Activated effector memory CD4-positive, alpha-beta T cell treated with anti-CD3 and anti-CD28 coated beads, Interleukin-2, amount 50 U/mL, for 16 hours (primary cell): ENCODE data around the gene C4B.
"Not testable (repeated sequence)": the region's sequence is repeated elsewhere in the genome, so short reads cannot be mapped to it uniquely, and the experiment has no call there.

Experiments used
- DNase-seq: peaks from one replicate; pipeline ENCODE4 v3.0.0-alpha.2; 2020

C4B gene

DNA sequence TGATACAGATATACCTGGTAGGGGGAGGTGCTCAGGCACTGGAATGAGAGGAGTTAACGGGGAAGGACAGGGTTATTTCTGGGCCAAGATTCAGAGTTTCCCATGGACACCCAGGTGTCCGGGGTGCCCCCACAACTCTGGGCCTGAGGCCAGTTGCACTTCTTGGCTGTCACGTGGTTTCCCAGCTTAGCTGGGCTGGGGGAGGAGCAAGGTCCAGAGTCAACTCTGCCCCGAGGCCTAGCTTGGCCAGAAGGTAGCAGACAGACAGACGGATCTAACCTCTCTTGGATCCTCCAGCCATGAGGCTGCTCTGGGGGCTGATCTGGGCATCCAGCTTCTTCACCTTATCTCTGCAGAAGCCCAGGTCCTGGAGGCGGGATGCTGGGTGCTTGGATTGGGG, at the start of gene C4B:
TSS of gene C4B (plus strand) at position 249 of the 400 bp plus-strand sequence. CDS start at position 300, 51 bp downstream.
- not testable (repeated sequence) for DNase-seq

DNA sequence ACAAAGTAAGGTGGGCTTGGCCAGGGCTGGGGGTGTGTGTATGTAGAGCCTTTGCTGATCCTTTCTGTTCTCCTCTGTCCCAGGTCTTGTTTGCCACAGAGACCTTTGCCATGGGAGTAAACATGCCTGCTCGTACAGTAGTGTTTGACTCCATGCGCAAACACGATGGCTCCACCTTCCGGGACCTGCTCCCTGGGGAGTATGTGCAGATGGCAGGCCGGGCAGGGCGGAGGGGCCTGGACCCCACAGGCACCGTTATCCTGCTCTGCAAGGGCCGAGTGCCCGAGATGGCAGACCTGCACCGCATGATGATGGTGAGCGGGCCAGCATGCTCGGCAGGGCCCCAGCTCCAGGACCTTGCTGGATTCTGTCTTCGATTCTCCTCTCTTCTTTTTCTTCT, 48.9 kb upstream of the C4B start:
- no peak for DNase-seq

DNA sequence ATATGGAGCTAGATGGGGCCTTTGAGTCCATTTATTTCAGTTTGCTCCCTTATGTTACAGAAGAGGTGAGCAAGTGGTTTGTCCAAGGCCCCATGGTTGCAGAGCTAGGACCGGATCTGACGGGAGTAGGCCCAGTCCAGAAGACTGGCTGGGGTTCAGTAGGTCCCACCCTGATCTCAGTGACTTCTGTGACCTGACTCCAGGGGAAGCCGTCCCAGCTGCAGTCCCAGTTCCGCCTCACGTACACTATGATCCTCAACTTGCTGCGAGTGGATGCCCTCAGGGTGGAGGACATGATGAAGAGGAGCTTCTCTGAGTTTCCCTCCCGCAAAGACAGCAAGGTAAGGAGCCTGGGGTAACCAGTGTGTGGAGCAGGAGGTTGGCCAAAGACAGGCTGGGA, 48.1 kb upstream of the C4B start:
- no peak for DNase-seq

DNA sequence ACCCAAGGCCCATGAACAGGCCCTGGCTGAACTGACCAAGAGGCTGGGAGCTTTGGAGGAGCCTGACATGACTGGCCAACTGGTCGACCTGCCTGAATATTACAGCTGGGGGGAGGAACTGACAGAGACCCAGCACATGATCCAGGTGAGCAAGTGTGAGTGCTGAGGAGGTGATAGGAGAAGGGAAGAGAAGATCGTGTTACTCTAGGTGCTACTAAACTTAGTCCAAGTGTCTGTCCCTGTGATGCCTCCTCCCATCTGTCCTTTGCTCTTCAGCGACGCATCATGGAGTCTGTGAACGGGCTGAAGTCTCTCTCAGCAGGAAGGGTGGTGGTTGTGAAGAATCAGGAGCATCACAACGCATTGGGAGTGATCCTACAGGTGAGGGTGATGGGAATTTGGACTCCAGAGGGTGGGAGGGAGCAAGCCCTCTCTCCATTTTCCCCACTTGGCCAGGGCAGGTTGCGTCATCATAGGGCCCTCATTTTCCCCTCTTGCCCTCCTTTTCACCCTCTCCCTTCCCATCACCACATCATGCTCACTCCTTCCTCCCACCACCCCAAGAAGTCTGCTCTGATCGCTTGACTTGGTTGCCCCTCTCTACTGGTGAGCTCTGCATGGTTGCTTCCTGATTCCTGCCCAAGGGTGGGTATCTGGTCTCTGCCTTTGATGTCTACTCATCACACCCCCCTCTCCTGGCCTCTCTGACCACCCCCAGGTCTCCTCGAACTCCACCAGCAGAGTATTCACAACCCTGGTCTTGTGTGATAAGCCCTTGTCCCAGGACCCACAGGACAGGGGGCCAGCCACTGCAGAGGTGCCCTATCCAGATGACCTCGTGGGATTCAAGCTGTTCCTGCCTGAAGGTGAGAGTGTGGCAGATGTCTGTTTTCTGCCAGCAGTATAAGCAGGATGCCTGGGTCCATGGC, 47.3 kb upstream of the C4B start:
- DNase-seq: peak; percentile 57

DNA sequence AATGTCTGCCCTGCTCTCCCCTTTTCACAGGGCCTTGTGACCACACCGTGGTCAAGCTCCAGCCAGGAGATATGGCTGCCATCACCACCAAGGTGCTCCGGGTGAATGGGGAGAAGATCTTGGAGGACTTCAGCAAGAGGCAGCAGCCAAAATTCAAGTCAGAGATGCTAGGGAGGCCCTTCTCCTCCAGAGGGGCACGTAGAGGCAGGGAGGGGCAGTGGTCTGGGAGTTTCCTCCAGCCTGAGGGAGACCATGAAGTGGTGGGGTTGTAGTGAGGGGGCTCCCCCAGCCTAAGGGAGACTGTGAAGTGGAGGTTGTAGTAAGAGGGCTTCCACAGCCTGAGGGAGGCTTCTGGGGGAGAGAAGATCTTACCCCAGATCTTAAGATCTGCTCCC, 46.7 kb upstream of the C4B start:
- peak; percentile 57 for DNase-seq

DNA sequence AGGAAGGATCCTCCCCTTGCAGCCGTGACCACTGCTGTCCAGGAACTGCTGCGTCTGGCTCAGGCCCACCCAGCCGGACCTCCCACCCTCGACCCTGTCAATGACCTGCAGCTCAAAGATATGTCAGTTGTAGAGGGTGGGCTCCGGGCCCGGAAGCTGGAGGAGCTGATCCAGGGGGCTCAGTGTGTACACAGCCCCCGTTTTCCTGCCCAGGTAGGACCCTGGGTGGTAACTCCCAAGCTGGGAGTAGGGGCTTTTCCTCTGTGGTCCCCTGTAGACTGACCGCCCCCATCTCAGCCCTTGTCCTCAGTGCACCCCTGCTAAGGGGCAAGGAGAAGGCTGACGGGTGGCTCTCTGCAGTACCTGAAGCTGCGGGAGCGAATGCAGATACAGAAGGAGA, 46.3 kb upstream of the C4B start:
- no peak for DNase-seq

DNA sequence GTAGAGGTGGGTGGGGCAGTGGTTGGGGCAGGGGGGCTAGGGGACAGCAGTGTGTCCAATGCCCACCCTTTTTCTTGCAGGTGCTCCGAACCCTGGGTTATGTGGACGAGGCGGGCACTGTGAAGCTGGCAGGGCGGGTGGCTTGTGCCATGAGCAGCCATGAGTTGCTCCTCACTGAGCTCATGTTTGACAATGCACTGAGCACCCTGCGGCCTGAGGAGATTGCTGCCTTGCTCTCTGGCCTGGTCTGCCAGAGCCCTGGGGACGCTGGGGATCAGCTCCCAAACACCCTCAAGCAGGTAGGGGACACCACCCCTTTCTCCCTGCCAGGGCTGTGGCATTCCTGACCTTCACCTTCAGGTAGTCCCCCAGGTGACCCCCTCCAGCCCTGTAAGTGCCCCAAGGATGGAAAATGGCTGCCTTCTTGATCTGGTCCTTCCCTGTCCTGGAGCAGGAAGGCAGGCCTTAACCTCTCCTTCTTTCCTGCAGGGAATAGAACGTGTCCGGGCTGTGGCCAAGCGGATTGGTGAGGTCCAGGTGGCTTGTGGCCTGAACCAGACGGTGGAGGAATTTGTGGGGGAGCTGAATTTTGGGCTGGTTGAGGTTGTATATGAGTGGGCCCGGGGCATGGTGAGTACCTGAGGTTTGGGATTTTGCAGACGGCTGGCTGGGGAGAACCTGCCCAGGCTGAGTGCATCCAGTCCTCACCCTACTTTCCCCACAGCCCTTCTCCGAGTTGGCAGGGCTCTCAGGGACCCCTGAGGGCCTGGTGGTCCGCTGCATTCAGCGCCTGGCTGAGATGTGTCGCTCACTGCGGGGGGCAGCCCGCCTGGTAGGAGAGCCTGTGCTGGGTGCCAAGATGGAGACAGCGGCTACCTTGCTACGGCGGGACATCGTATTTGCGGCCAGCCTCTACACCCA, 45.5 kb upstream of the C4B start:
- peak; percentile 62 for DNase-seq

DNA sequence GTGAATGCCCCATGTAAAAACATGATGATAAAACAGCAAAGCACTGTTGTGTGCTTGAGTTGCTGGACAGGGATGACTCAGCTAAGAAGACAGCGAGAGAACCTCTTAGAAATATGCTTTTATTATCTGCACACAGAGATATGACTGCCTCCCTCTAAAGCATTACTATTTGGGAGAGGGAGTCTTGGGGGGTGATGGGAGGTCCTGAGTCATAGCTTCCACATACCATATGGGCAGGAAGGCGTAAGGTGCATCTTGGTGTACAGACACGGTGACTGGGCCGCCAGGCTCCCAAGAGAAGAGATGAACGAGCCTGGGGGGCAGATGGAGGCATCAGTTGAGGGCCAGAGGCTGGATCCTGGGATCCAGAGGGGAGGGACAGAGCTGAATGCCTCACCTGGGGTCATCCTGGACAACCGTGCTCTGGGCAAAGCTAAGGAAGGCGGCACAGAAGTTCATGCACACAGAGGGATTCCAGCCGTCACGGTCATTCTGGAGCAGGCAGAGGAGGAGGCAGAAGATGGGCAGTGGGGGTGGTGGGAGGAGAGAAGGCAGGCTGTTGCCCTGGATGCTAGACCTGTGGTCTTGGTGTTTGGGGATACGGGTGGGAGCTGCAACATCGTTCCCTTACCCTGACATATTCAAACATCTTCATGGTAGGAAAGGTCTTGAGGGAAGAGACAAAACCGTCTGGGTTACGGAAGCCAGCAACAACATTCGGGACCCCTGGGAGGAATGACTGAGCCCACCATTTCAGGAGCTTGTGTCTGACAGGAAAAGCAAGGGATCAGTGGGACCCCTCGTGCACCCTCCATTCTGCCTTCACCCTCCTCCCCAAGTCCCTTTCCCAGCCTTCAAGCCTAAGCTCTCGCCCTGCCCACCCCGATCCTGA, 44.6 kb upstream of the C4B start:
- DNase-seq: no peak

DNA sequence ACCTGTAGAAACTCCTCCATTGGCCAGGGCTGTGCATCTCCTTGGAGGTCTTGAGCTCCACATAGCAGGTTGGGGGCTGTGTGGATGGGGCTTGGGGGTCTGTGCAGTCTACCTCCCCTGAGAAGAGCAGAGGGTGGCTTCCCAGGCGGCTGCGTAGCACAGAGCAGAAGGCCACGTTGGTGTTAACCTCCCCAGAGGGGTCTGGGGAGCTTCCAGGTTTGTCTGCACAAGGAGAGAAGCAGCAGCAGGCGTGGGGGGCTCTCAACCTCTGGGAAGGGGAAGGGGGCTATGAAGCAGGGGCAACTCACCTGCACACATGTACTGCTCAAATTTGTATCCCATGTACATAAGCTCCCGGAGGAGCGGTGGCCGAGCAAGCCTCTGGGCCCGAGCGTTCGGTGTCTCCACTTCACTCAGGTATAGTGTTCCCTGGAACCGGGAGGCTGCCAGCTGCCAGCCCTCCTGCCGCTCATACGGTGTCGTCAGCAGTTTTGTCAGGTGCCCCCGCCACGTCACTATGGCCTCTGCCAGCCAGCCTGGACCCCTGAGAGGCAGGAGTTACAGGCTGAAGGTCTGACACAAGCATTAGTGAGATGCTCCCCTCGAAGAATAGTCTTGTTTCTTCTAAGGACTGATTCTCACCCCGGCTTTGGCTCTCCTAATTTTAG, 43.9 kb upstream of the C4B start:
- no peak for DNase-seq

DNA sequence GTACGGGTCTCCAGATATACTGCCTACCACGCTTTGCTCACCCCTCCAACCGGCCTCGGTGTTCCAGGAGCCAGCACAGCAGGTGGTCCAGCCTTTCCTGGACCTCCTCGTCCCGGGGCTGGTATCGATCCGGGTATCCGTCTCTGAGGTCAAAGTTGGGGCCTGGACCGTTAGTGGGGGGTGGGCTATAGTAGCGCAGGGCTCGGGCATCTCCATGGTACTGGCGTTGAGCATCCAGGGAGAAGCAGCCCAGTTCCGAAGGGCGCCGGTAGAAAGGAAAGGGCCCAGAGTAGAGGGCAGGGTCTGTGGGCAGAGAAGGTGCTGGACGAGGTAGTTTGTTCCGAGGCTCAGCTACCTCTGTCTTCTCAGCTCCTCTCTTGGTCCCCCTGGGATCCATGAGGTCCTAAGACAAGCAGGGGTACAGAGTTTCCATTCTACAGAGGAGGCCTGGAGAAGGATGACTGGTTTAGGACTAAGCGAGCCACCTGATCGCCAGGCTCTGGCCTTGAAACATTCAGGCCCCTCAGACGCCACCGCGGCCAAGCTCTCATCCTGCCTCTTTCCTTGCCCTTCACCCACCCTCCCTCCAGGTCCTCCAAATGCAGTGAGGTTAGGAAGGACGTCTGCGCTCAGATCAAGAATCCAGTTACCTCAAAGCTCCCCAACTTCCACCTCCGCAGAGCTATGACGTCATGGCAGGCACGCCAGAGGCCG, 43.2 kb upstream of the C4B start:
- no peak for DNase-seq

DNA sequence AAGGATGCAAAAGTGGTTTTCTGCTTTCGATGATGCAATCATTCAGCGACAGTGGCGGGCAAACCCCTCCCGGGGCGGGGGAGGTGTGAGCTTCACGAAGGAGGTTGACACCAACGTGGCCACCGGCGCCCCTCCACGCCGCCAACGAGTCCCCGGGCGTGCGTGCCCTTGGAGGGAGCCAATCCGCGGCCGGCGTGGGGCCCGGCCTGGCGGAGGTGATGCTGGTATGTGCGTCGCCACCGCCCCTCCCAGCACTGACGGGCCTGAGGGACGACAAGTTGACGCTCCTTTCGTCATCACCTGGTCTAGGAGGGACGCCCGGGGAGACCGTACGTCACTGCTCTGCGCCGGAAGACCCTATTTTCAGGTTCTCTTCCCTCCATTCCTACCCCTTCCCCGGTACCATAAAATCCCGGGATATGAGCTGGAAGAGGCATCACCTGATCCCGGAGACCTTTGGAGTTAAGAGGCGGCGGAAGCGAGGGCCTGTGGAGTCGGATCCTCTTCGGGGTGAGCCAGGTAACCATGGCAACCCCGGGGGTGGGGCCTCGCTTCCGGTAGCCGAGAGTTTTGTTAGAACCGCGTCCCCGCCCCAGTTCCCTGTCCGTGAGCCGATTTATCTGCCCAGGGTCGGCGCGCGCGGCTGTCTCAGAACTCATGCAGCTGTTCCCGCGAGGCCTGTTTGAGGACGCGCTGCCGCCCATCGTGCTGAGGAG, 42.4 kb upstream of the C4B start, which contains the start of gene DXO:
TSS of gene DXO (minus strand) at position 146 of the 716 bp plus-strand sequence. CDS start 463 bp downstream, outside the sequence.
- DNase-seq: peak; percentile 99

DNA sequence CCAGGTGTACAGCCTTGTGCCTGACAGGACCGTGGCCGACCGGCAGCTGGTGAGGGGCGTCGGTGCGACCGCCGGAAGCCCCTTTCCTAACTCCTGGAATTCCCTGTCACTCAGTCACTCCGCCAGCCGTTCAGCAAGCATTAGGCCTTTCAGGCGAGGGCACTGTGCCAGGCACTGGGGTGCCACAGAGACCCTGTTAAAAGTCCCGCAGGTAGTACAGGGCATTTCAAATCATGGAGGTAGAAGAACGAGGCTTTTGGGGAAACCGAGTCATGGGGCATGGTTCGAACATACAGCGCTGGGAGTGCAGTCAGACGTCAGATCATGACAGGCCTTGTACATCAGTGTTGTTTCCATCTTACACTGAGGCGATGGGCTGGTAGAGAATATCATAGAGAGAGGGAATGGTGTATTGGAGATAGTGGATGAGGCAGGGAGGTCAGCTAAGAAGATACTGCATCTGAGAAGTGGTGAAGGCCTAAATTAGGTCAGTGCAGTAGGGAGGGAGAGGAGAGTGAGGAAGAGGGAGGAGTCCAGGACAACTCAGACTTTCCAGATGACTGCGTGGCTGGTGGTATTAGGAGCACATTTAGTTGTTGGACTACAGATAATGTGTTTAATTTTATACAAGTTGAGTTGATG, 41.8 kb upstream of the C4B start:
- peak; percentile 68 for DNase-seq

DNA sequence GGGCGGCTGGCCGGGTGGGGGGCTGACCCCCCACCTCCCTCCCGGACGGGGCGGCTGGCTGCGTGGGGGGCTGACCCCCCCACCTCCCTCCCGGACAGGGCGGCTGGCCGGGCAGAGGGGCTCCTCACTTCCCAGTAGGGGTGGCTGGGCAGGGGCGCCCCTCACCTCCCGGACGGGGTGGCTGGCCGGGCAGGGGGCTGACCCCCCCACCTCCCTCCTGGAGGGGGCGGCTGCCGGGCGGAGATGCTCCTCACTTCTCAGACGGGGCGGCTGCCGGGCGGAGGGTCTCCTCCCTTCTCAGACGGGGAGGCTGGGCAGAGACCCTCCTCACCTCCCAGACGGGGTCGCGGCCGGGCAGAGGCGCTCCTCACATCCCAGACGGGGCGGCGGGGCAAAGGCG, 38.5 kb upstream of the C4B start:
- peak; percentile 52 for DNase-seq

DNA sequence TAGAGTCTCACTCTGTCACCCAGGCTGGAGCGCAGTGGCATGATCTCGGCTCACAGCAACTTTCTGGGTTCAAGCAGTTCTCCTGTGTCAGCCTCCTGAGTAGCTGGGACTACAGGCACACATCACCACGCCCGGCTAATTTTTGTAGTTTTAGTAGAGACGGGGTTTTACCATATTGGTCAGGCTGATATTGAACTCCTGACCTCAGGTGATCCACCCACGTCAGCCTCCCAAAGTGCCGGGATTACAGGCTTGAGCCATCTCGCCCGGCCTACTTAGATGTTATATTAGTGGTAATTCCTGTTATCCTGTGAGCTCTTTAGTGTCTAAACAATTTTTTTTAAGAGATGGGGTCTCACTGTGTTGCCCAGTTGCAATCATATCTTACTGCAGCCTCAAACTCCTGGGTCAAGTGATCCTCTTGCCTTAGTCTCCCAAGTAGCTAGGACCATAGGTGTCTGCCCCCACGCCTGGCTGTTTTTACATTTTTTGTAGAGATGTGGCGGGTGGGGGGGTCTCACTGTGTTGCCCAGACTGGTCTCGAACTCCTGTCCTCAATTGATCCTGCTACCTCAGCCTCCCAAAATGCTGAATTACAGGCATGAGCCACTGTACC, 36.7 kb upstream of the C4B start:
- DNase-seq: no peak

DNA sequence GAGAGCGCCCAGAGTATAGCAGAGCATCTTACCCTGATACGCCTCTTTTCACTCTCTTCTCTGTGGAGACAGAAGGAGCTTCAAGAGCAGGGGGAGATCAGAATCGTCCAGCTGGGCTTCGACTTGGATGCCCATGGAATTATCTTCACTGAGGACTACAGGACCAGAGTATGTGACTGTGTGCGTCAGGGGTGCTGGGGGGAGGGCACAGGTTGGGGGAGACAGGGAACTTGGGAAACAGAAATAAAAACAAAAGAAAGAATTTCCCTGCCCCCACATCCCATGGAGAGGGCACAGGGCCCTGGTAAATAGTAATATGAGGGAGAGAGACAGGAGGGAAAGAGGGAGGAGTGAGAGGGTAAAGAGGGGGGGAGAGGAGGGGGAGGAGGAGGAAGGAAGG, 35.8 kb upstream of the C4B start:
- DNase-seq: no peak

DNA sequence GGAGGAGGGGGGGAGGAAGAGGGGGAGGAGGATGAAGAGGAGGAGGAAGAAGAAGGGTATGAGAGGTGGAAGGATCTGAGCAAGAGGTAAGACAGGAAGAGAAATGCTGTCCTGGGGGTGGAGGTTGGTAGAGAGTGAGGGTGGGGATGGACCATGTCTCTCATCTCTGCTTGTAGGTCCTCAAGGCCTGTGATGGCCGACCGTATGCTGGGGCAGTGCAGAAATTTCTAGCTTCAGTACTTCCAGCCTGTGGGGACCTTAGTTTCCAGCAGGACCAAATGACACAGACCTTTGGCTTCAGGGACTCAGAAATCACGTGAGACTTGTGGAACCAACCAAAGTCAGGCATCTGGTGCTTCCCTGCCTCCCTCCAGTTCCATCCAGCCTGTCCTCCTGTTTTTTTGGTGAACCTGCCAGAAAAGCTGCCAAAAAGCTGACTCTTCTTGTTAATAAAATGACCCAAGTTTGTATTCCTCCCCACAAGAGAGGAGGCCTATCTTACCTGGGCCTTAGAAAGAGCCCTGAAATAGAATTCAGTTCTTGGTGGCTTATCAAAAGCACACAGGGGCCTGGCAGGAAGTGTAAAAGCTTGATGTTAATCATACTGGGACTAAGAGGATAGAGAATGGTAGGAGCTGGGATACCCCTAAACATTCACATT, 35.2 kb upstream of the C4B start:
- DNase-seq: no peak

DNA sequence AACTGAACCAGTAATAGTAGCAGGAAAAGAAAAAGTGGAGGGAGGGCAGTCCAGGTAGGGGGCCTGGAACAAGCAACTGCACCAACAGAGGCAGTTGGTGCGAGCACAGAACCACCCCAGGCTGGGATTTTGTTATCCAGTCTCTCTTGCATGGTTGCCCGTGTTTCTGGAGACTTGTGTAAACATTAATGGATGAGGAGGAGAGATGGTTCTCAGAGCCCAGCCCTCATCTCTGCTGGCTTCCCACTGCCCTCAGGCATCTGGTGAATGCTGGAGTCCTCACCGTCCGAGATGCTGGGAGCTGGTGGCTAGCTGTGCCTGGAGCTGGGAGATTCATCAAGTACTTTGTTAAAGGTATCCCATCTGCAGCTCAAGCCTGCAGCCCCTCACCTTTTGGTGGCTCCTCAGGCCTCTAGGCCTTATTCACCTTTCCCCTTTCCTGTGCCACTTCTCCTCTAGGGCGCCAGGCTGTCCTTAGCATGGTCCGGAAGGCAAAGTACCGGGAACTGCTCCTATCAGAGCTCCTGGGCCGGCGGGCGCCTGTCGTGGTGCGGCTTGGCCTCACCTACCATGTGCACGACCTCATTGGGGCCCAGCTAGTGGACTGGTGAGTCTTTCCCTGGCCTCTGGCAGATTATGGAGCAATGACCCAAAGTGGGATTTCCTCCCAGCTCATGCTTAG, 34.3 kb upstream of the C4B start:
- DNase-seq: peak; percentile 46

DNA sequence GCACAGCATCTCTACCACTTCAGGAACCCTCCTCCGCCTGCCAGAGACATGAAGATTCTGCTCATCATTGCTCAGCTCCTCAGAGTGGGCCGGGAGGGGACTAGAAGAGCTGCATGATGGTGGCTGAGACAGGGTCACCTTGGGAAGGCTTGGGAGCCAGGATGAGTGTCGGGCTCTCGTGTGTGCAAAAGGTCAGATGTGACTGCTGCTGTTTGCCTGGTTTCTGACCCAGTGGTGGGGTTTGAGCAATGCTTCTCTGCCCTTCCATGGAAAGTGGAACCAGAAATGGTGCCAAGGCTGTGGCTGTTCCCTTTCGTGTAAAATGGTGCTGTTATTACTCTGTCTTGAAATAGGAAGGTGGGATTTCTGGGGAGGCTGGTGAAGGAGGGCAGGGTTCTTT, 33.6 kb upstream of the C4B start:
- not testable (repeated sequence) for DNase-seq
